CD4-positive, alpha-beta T cell (primary cell): ENCODE data around the gene CSHL1. TPM values are rescaled to one million over a fixed set of nuclear protein-coding genes. Genes with fewer than 3 reads are reported as not detected.
A peak's percentile ranks its signal among the peaks of the same experiment; 100 is the strongest.
"Not testable (repeated sequence)": the region's sequence is repeated elsewhere in the genome, so short reads cannot be mapped to it uniquely, and the experiment has no call there.

ENCODE experiments used
- ATAC-seq: fragments of 200-7000 bp; cut with Tn5 transposase; one replicate; pipeline ENCODE4 v1.10.0; 2022; ENCODE audit warnings: mild to moderate bottlenecking; ENCODE audit not compliant: poor library complexity
- CTCF ChIA-PET: fragments of 350-600 bp; sonication (Branson Sonifier 250); formaldehyde crosslinking; loops from one replicate; lab custom pipeline; 2021; ENCODE audit warnings: antibody characterized with exemption, inconsistent platforms; lab: Charles Lee
- POLR2A ChIA-PET: fragments of 350-600 bp; sonication (Branson Sonifier 250); formaldehyde crosslinking; loops from one replicate; lab custom pipeline; 2021; ENCODE audit warnings: antibody characterized with exemption, inconsistent platforms; lab: Charles Lee
- DNase-seq, 14 experiments: peaks; one replicate each; pipeline ENCODE4 v3.0.0-alpha.2; 2013 to 2020; ENCODE audit warnings: mixed read lengths in 2 of 14
- H3K27ac ChIP-seq, 2 donors: one replicate each; pipeline versions ENCODE4 v1.5.1 to v1.7.0; 2013; ENCODE audit warnings: low read length in 2 of 2, low read depth in 1 of 2, mild to moderate bottlenecking in 1 of 2
- H3K27me3 ChIP-seq, 2 experiments: 1 replicate in 1 of 2; 2 replicates in 1 of 2; pipeline versions ENCODE4 v1.6.1 to v1.7.0; 2013; ENCODE audit warnings: low read length in 2 of 2, control low read depth in 1 of 2, mild to moderate bottlenecking in 1 of 2, moderate library complexity in 1 of 2; ENCODE audit not compliant: insufficient read depth in 2 of 2, control insufficient read depth in 1 of 2
- H3K36me3 ChIP-seq: one replicate; pipeline ENCODE4 v1.6.1; 2013; ENCODE audit warnings: low read length, control low read depth; ENCODE audit not compliant: insufficient read depth
- H3K4me1 ChIP-seq: one replicate; pipeline ENCODE4 v1.6.1; 2013; ENCODE audit warnings: low read length, control low read depth; ENCODE audit not compliant: insufficient read depth
- H3K4me3 ChIP-seq: one replicate; pipeline ENCODE4 v1.5.1; 2013; ENCODE audit warnings: mild to moderate bottlenecking, low read length, moderate library complexity
- H3K9me3 ChIP-seq, 2 experiments: 1 replicate in 1 of 2; 2 replicates in 1 of 2; pipeline versions ENCODE4 v1.6.1 to v1.7.0; 2013; ENCODE audit warnings: low read length in 2 of 2, mild to moderate bottlenecking in 2 of 2, control low read depth in 1 of 2, moderate library complexity in 1 of 2; ENCODE audit not compliant: control insufficient read depth in 1 of 2, insufficient read depth in 1 of 2
- H3K27ac Mint-ChIP-seq: one replicate; pipeline ENCODE4 v1.8.0; 2020; ENCODE audit warnings: mixed read lengths
- H3K27me3 Mint-ChIP-seq: one replicate; pipeline ENCODE4 v1.8.0; 2021; ENCODE audit warnings: mixed read lengths
- H3K36me3 Mint-ChIP-seq: one replicate; pipeline ENCODE4 v1.8.0; 2021; ENCODE audit warnings: low read depth, mixed read lengths
- H3K4me1 Mint-ChIP-seq: one replicate; pipeline ENCODE4 v1.8.0; 2021; ENCODE audit warnings: low read depth, mixed read lengths
- H3K4me3 Mint-ChIP-seq: one replicate; pipeline ENCODE4 v1.8.0; 2020; ENCODE audit warnings: mild to moderate bottlenecking, mixed read lengths
- H3K9me3 Mint-ChIP-seq: one replicate; pipeline ENCODE4 v1.8.0; 2020; ENCODE audit warnings: mixed read lengths
- CTCF ChIP-seq: fragments of 200-600 bp; IDR thresholded peaks from one replicate; pipeline ENCODE4 v1.8.0; 2022; ENCODE audit warnings: antibody characterized with exemption, mild to moderate bottlenecking
- intact Hi-C, 2 experiments: fragments of 100-400 bp; cut with DNase I in 1 of 2; cut with micrococcal nuclease in 1 of 2; formaldehyde crosslinking; loops; one replicate each; pipeline versions ENCODE4 v1.15.1 to v1.9.0; 2023 to 2025; cut with DNase I, micrococcal nuclease
- total RNA-seq, 174 experiments: library from RNA in 2 of 174; stranded (reverse) in 2 of 174; gene quantifications; one replicate each; pipeline ENCODE4 v1.2.3 and lab custom pipeline; 2021 to 2026

CSHL1 gene
- total RNA-seq, 2 experiments from 2014 or later, result not detected

GRCh38 chr17:63881935-63882601 is 29.0 kb downstream of the CSHL1 start, which contains the start of gene GH2:
TSS of gene GH2 (minus strand) at chr17:63881944. CDS start at chr17:63881801, 143 bp downstream.
- no peaks in the 10 kb centered on the region for H3K27me3 ChIP-seq
- TF ChIP-seq CTCF, result peak; percentile 47
- H3K27me3 Mint-ChIP-seq, result no peaks in the 10 kb centered on the region
- H3K9me3 ChIP-seq, result no peaks in the 10 kb centered on the region
- no peaks in the 10 kb centered on the region for H3K9me3 Mint-ChIP-seq
- no peaks in the 10 kb centered on the region for H3K4me1 Mint-ChIP-seq
- ChIA-PET CTCF (interaction anchor here (1.1 kb wide), 1 partner anchor 43 kb away, joined by 3 read pairs; no protein-coding TSS in a partner anchor), POLR2A (no interaction called here)
- H3K4me3 Mint-ChIP-seq, result no peak within 1 kb of the TSS
- H3K36me3 Mint-ChIP-seq, result no peaks in the 10 kb centered on the region
- H3K36me3 ChIP-seq, result no peaks in the 10 kb centered on the region
- DNase-seq, result peak; percentile 33 to 81 (median 58)
- peaks cover 3% of the 10 kb centered on the region for H3K4me1 ChIP-seq
- H3K27ac Mint-ChIP-seq, result no peak within 1 kb of the TSS
- intact Hi-C loops, result no loop called here
- H3K27ac ChIP-seq, result no peak within 1 kb of the TSS
- H3K4me3 ChIP-seq, result no peak within 1 kb of the TSS
- ATAC-seq, result peak; percentile 99

- H3K27me3 ChIP-seq, ATAC-seq, intact Hi-C loops, H3K4me1 Mint-ChIP-seq, H3K36me3 ChIP-seq, DNase-seq, H3K36me3 Mint-ChIP-seq, H3K4me3 ChIP-seq, H3K4me1 ChIP-seq, H3K27me3 Mint-ChIP-seq, H3K4me3 Mint-ChIP-seq, H3K27ac Mint-ChIP-seq, H3K27ac ChIP-seq, POLR2A ChIA-PET, H3K9me3 Mint-ChIP-seq, H3K9me3 ChIP-seq: not testable (repeated sequence)
- CTCF ChIA-PET, result interaction anchor here (1.1 kb wide), 1 partner anchor 44 kb away, joined by 3 read pairs; no protein-coding TSS in a partner anchor
These were observed 29.7 kb downstream of the CSHL1 start for GRCh38 chr17:63881337-63881736.

GRCh38 chr17:63880706-63881105 is 30.4 kb downstream of the CSHL1 start:
- H3K9me3 Mint-ChIP-seq, result no peaks in the 10 kb centered on the region
- no peak for ATAC-seq
- no peak for TF ChIP-seq CTCF
- H3K27ac Mint-ChIP-seq, result no peak overlapping the region
- H3K4me1 Mint-ChIP-seq, result no peaks in the 10 kb centered on the region
- intact Hi-C loops, result no loop called here
- Histone ChIP-seq H3K9me3 (no peaks in the 10 kb centered on the region), H3K4me3 (no peak overlapping the region), H3K27ac (no peak overlapping the region), H3K36me3 (no peaks in the 10 kb centered on the region), H3K27me3 (no peaks in the 10 kb centered on the region), H3K4me1 (peaks cover 3% of the 10 kb centered on the region)
- ChIA-PET POLR2A (no interaction called here), CTCF (no interaction called here)
- H3K36me3 Mint-ChIP-seq, result no peaks in the 10 kb centered on the region
- H3K27me3 Mint-ChIP-seq, result no peaks in the 10 kb centered on the region
- DNase-seq, result no peak
- no peak overlapping the region for H3K4me3 Mint-ChIP-seq

- DNase-seq, H3K36me3 ChIP-seq, CTCF ChIA-PET, H3K9me3 ChIP-seq, H3K9me3 Mint-ChIP-seq, H3K4me3 Mint-ChIP-seq, H3K4me3 ChIP-seq, H3K27ac ChIP-seq, H3K4me1 Mint-ChIP-seq, ATAC-seq, H3K36me3 Mint-ChIP-seq, H3K27ac Mint-ChIP-seq, intact Hi-C loops, H3K4me1 ChIP-seq, H3K27me3 Mint-ChIP-seq, H3K27me3 ChIP-seq, POLR2A ChIA-PET: not testable (repeated sequence)
These were observed 32.6 kb downstream of the CSHL1 start for GRCh38 chr17:63878413-63878812.

- H3K27ac ChIP-seq, ATAC-seq, H3K4me3 ChIP-seq, H3K27ac Mint-ChIP-seq, H3K27me3 Mint-ChIP-seq, DNase-seq, intact Hi-C loops, H3K4me1 Mint-ChIP-seq, H3K36me3 Mint-ChIP-seq, H3K4me3 Mint-ChIP-seq, H3K9me3 Mint-ChIP-seq, POLR2A ChIA-PET, H3K4me1 ChIP-seq, H3K36me3 ChIP-seq, CTCF ChIA-PET, H3K27me3 ChIP-seq, H3K9me3 ChIP-seq: not testable (repeated sequence)
These were observed 36.4 kb downstream of the CSHL1 start for GRCh38 chr17:63874693-63875092.

- H3K9me3 ChIP-seq, DNase-seq, ATAC-seq, H3K27ac ChIP-seq, H3K27me3 ChIP-seq, H3K4me3 ChIP-seq, H3K27me3 Mint-ChIP-seq, intact Hi-C loops, H3K36me3 ChIP-seq, H3K4me1 ChIP-seq, H3K4me3 Mint-ChIP-seq, POLR2A ChIA-PET, H3K27ac Mint-ChIP-seq, H3K4me1 Mint-ChIP-seq, H3K9me3 Mint-ChIP-seq, H3K36me3 Mint-ChIP-seq, CTCF ChIA-PET: not testable (repeated sequence)
These were observed 36.9 kb downstream of the CSHL1 start for GRCh38 chr17:63874061-63874626.
